Retinal pigment epithelial cell (primary cell): ENCODE results near the gene TSPAN8.

Source experiments
- DNase-seq: peaks from one replicate; pipeline ENCODE4 v3.0.0-alpha.2; 2010; ENCODE audit warnings: low read depth
- H3K4me3 ChIP-seq: 2 replicates; pipeline ENCODE4 v1.5.1; 2011; ENCODE audit warnings: mild to moderate bottlenecking, low read length, control low read depth, moderate library complexity
- CTCF ChIP-seq: conservative IDR thresholded peaks from 2 replicates; pipeline ENCODE4 v1.5.1; 2011; ENCODE audit warnings: low read depth, low read length, control low read depth, inconsistent platforms

TSPAN8 gene

GRCh38 chr12:71075743-71076142 is 82.1 kb downstream of the TSPAN8 start:
- TF ChIP-seq CTCF: no peak
- DNase-seq: no peak
- no peak overlapping the region for H3K4me3 ChIP-seq
